Caco-2 (cell line): Measurements from ENCODE around the gene PIM3. TPM values are rescaled to one million over a fixed set of nuclear protein-coding genes. Genes with fewer than 3 reads are reported as not detected.

Experiments
- BruUV-seq: library from RNA; stranded (reverse); fragments of 400-500 nt; replicated peaks from 2 replicates; lab custom pipeline; 2021; lab: Mats Ljungman, UMichigan
- CTCF ChIA-PET: fragments of 300-600 bp; sonication (Branson Sonifier 250); formaldehyde crosslinking; loops from one replicate; lab custom pipeline; 2022; ENCODE audit warnings: antibody characterized with exemption; lab: Charles Lee
- POLR2A ChIA-PET: fragments of 300-600 bp; sonication (Branson Sonifier 250); formaldehyde crosslinking; loops from one replicate; lab custom pipeline; 2022; ENCODE audit warnings: antibody characterized with exemption; lab: Charles Lee
- DNase-seq, 2 experiments: peaks; one replicate each; pipeline versions ENCODE4 v3.0.0 to v3.0.0-alpha.2; 2020 to 2022
- H3K27me3 ChIP-seq: replicated peaks from 2 replicates; pipeline ENCODE4 v1.6.0; 2011; ENCODE audit warnings: low read length; ENCODE audit not compliant: control insufficient read depth, insufficient read depth
- H3K36me3 ChIP-seq: 2 replicates; pipeline ENCODE4 v1.5.1; 2011; ENCODE audit warnings: low read length; ENCODE audit not compliant: control insufficient read depth, insufficient read depth
- H3K4me1 ChIP-seq: fragments of 250-450 bp; sonication (Bioruptor Pico); 2 replicates; pipeline ENCODE4 v1.5.1; 2020; ENCODE audit warnings: mild to moderate bottlenecking
- H3K4me3 ChIP-seq: 2 replicates; pipeline ENCODE4 v1.5.1; 2011; ENCODE audit warnings: low read depth, mild to moderate bottlenecking, control low read depth, low read length
- H3K9me3 ChIP-seq: fragments of 250-450 bp; sonication (Bioruptor Pico); 2 replicates; pipeline ENCODE4 v1.5.1; 2020; ENCODE audit warnings: mild to moderate bottlenecking, moderate library complexity
- H3K27ac Mint-ChIP-seq: one replicate; pipeline ENCODE4 v1.8.0; 2022; ENCODE audit warnings: mixed read lengths; ENCODE audit not compliant: unreplicated experiment
- H3K27me3 Mint-ChIP-seq: one replicate; pipeline ENCODE4 v1.8.0; 2022; ENCODE audit warnings: mixed read lengths; ENCODE audit not compliant: insufficient read depth, unreplicated experiment
- H3K36me3 Mint-ChIP-seq: one replicate; pipeline ENCODE4 v1.8.0; 2022; ENCODE audit warnings: mild to moderate bottlenecking, mixed read lengths; ENCODE audit not compliant: insufficient read depth, unreplicated experiment
- H3K4me1 Mint-ChIP-seq: one replicate; pipeline ENCODE4 v1.8.0; 2022; ENCODE audit warnings: low read depth, mixed read lengths; ENCODE audit not compliant: unreplicated experiment
- H3K4me3 Mint-ChIP-seq: one replicate; pipeline ENCODE4 v1.8.0; 2022; ENCODE audit warnings: mild to moderate bottlenecking, moderate library complexity, mixed read lengths; ENCODE audit not compliant: unreplicated experiment
- H3K9me3 Mint-ChIP-seq: one replicate; pipeline ENCODE4 v1.8.0; 2022; ENCODE audit warnings: mixed read lengths; ENCODE audit not compliant: unreplicated experiment
- CTCF ChIP-seq, 2 experiments: fragments of 200-600 bp in 1 of 2; IDR thresholded peaks; 1 replicate in 1 of 2; 2 replicates in 1 of 2; pipeline versions ENCODE4 v1.5.1 to v1.8.0; 2011 to 2022; ENCODE audit warnings: antibody characterized with exemption in 1 of 2, control low read depth in 1 of 2, inconsistent platforms in 1 of 2, low read depth in 1 of 2, low read length in 1 of 2, mild to moderate bottlenecking in 1 of 2, moderate library complexity in 1 of 2; ENCODE audit not compliant: insufficient read depth in 1 of 2, severe bottlenecking in 1 of 2, unreplicated experiment in 1 of 2
- intact Hi-C: fragments of 100-400 bp; cut with micrococcal nuclease; formaldehyde crosslinking; loops from one replicate; pipeline ENCODE4 v1.10.0; 2022; ENCODE audit not compliant: unreplicated experiment
- total RNA-seq: library from RNA; stranded (reverse); gene quantifications from 2 replicates; pipeline ENCODE4 v1.2.3, GENCODE V29; 2022

PIM3 gene
- total RNA-seq, 1 experiment from 2014 or later: 39.6 TPM

GRCh38 chr22:49959782-49960158 is 802 bp upstream of the PIM3 start:
- DNase-seq: peak in 1 of 2 experiments; percentile 68

GRCh38 chr22:49961005-49961600 is 531 bp downstream of the PIM3 start:
- peak overlapping the region; percentile 82 for H3K4me3 Mint-ChIP-seq
- CTCF ChIA-PET: interaction anchor here (0.6 to 1.8 kb wide), 3 partner anchors 9 to 69 kb away, joined by 3 to 13 read pairs (median 4); no protein-coding TSS in a partner anchor
- peaks cover 4% of the 10 kb centered on the region for H3K36me3 ChIP-seq
- H3K27ac Mint-ChIP-seq: no peak overlapping the region
- POLR2A ChIA-PET: interaction anchor here (1.0 to 3.3 kb wide), 2 partner anchors 9 to 30 kb away, joined by 3 to 25 read pairs; no protein-coding TSS in a partner anchor
- peaks cover 53% of the 10 kb centered on the region for H3K36me3 Mint-ChIP-seq
- peaks cover 52% of the 10 kb centered on the region for H3K4me1 ChIP-seq
- peak; percentile 53 to 74 for DNase-seq
- H3K4me3 ChIP-seq: peak overlapping the region; percentile 80
- H3K27me3 Mint-ChIP-seq: no peaks in the 10 kb centered on the region
- peaks cover 7% of the 10 kb centered on the region for H3K4me1 Mint-ChIP-seq
- BruUV-seq: TSS peak; percentile 24
- TF ChIP-seq CTCF (IDR thresholded peaks at IDR 0.05; ENCODE audit: insufficient read depth in 1 of 2, low read depth in 1 of 2, low read length in 1 of 2, severe bottlenecking in 1 of 2, unreplicated experiment in 1 of 2): no peak
- H3K27me3 ChIP-seq: no peaks in the 10 kb centered on the region
- H3K9me3 Mint-ChIP-seq: no peaks in the 10 kb centered on the region
- H3K9me3 ChIP-seq: no peaks in the 10 kb centered on the region
- intact Hi-C loops: no loop called here

More at GRCh38 chr22:49959782-49960158, 802 bp upstream of the PIM3 start:
- Histone ChIP-seq H3K4me1 (peaks cover 41% of the 10 kb centered on the region), H3K4me3 (peak overlapping the region; percentile 80), H3K9me3 (no peaks in the 10 kb centered on the region), H3K36me3 (peaks cover 4% of the 10 kb centered on the region), H3K27me3 (no peaks in the 10 kb centered on the region)
- H3K4me3 Mint-ChIP-seq: peak overlapping the region; percentile 82
- peak overlapping the region; percentile 92 for H3K27ac Mint-ChIP-seq
- TF ChIP-seq CTCF (IDR thresholded peaks at IDR 0.05; ENCODE audit: insufficient read depth in 1 of 2, low read depth in 1 of 2, low read length in 1 of 2, severe bottlenecking in 1 of 2, unreplicated experiment in 1 of 2): no peak
- peaks cover 46% of the 10 kb centered on the region for H3K36me3 Mint-ChIP-seq
- POLR2A ChIA-PET: interaction anchor here (1.0 to 3.3 kb wide), 2 partner anchors 8 to 29 kb away, joined by 3 to 25 read pairs; no protein-coding TSS in a partner anchor
- no peaks in the 10 kb centered on the region for H3K9me3 Mint-ChIP-seq
- H3K27me3 Mint-ChIP-seq: no peaks in the 10 kb centered on the region
- intact Hi-C loops: no loop called here
- BruUV-seq: TSS peak; percentile 92
- peaks cover 7% of the 10 kb centered on the region for H3K4me1 Mint-ChIP-seq
- CTCF ChIA-PET: interaction anchor here (0.8 to 1.5 kb wide), 2 partner anchors 29 to 71 kb away, joined by 3 to 4 read pairs; no protein-coding TSS in a partner anchor

GRCh38 chr22:49961601-49962011 is 1.0 kb downstream of the PIM3 start:
- BruUV-seq: no TSS peak
- intact Hi-C loops: loop anchor here (1.0 kb wide), 1 partner anchor 30 kb away; no protein-coding TSS in a partner anchor
- peaks cover 57% of the 10 kb centered on the region for H3K4me1 ChIP-seq

More at GRCh38 chr22:49961601-49962011, 1.0 kb downstream of the PIM3 start:
- H3K4me1 Mint-ChIP-seq: peaks cover 7% of the 10 kb centered on the region
- POLR2A ChIA-PET: interaction anchor here (3.3 kb wide), 1 partner anchor 10 kb away, joined by 25 read pairs; no protein-coding TSS in a partner anchor
- peaks cover 53% of the 10 kb centered on the region for H3K36me3 Mint-ChIP-seq
- TF ChIP-seq CTCF (IDR thresholded peaks at IDR 0.05; ENCODE audit: insufficient read depth in 1 of 2, low read depth in 1 of 2, low read length in 1 of 2, severe bottlenecking in 1 of 2, unreplicated experiment in 1 of 2): no peak
- peak overlapping the region; percentile 64 for H3K27ac Mint-ChIP-seq
- Histone ChIP-seq H3K27me3 (no peaks in the 10 kb centered on the region), H3K9me3 (no peaks in the 10 kb centered on the region), H3K36me3 (peaks cover 4% of the 10 kb centered on the region), H3K4me3 (peak overlapping the region; percentile 80)
- H3K9me3 Mint-ChIP-seq: no peaks in the 10 kb centered on the region
- peak in 1 of 2 experiments; percentile 34 for DNase-seq
- CTCF ChIA-PET: interaction anchor here (1.3 to 1.8 kb wide), 3 partner anchors 30 to 69 kb away, joined by 4 to 13 read pairs (median 5); no protein-coding TSS in a partner anchor
- H3K4me3 Mint-ChIP-seq: peak overlapping the region; percentile 82
- no peaks in the 10 kb centered on the region for H3K27me3 Mint-ChIP-seq
